ENCODE results near the gene AKAP8.

DNA sequence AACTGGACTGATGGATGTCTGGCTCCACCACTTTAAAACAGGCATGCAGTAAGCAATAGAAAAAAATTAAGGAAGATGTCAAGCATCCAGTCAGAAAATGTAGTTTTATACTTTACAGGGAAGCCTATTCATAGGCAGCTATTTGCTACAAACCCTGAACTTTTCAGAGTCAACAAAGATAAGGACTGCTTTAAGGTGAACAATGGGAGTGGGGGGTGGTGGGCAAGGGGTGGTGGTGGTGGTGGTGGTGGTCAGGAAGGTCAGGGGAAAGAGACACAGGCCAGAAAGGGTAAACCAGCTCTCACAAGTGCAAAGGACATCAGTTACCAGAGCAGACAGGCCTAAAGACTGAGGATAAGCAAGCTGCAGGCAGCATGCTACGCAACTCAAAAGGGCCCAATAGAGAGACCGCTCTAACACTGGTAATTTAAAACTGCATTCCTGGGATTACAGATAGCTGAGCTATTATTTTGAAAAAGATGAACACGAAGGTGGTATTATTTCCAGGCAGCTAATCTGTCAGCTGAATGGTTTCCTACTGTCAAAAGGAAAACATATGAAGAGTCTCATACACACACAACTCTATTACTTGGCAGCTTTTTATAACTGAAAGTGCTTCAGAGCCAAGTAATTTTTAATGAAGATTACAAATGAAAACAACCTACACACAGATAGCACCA is 62.1 kb downstream of the AKAP8 start:
- TF ChIP-seq, protein P1, sequence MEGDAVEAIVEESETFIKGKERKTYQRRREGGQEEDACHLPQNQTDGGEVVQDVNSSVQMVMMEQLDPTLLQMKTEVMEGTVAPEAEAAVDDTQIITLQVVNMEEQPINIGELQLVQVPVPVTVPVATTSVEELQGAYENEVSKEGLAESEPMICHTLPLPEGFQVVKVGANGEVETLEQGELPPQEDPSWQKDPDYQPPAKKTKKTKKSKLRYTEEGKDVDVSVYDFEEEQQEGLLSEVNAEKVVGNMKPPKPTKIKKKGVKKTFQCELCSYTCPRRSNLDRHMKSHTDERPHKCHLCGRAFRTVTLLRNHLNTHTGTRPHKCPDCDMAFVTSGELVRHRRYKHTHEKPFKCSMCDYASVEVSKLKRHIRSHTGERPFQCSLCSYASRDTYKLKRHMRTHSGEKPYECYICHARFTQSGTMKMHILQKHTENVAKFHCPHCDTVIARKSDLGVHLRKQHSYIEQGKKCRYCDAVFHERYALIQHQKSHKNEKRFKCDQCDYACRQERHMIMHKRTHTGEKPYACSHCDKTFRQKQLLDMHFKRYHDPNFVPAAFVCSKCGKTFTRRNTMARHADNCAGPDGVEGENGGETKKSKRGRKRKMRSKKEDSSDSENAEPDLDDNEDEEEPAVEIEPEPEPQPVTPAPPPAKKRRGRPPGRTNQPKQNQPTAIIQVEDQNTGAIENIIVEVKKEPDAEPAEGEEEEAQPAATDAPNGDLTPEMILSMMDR (conservative IDR thresholded peaks at IDR 0.05): no peak
- TF ChIP-seq ZFX (IDR thresholded peaks at IDR 0.05): no peak

Data from C4-2B (cell line).